Measurements from ENCODE around the gene TAS2R20.

TAS2R20 gene

DNA sequence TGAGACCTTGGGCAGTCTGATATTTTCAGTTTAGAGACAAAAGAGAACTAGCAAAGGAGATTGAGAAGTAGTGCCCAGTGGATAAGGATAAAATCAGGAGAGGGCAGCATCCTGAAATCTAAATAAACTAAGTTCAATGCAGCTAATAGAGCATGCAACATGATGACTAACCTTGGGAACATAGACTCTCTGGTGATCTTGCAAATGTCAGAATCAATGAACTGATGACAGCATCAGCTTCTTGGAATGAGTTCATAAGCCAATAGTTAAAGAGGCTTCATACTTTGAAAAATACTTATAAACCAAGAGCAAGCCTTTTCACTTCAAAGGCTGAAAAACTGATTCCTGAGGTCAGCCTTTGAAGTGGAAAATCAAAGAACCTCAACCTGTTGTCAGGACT is 16.1 kb upstream of the TAS2R20 start:
- DNase-seq (ENCODE audit: low read depth), result no peak
- no peaks in the 10 kb centered on the region for H3K9me3 ChIP-seq (ENCODE audit: control insufficient read depth, low read length)
- no peaks in the 10 kb centered on the region for H3K36me3 ChIP-seq (ENCODE audit: control insufficient read depth, insufficient read depth, low read length, severe bottlenecking)
- no peak overlapping the region for H3K9ac ChIP-seq (ENCODE audit: low read length)
- no peak overlapping the region for H3K4me3 ChIP-seq (ENCODE audit: low read length)
- H3K4me1 ChIP-seq (ENCODE audit: control insufficient read depth, insufficient read depth, low read length), result peaks cover 6% of the 10 kb centered on the region
- no peaks in the 10 kb centered on the region for H3K27me3 ChIP-seq (replicated peaks; ENCODE audit: control insufficient read depth, insufficient read depth, low read length)

DNA sequence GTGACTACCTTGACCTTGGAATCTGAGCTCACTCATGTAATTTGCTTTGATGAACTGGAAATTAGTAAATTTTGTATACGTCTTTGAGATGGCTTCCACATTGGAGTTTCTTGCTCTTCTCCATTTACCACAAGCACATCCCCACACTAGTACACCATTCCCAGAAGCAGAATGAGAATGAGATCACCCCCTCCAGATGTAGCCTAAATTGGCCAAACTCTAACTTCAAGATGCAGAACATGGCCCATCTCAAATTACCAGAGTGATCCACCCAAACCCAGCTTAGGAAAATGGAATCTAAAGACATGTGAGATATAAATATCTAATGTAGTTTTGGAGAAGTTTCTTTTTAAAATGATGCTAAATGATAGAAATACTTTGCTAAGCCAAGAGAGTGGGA is 9.5 kb upstream of the TAS2R20 start:
- H3K9me3 ChIP-seq (ENCODE audit: control insufficient read depth, low read length), result no peaks in the 10 kb centered on the region
- H3K9ac ChIP-seq (ENCODE audit: low read length), result no peak overlapping the region
- H3K36me3 ChIP-seq (ENCODE audit: control insufficient read depth, insufficient read depth, low read length, severe bottlenecking), result no peaks in the 10 kb centered on the region
- DNase-seq (ENCODE audit: low read depth), result no peak
- H3K4me3 ChIP-seq (ENCODE audit: low read length), result no peak overlapping the region
- H3K27me3 ChIP-seq (replicated peaks; ENCODE audit: control insufficient read depth, insufficient read depth, low read length), result no peaks in the 10 kb centered on the region
- H3K4me1 ChIP-seq (ENCODE audit: control insufficient read depth, insufficient read depth, low read length), result peaks cover 1% of the 10 kb centered on the region

DNA sequence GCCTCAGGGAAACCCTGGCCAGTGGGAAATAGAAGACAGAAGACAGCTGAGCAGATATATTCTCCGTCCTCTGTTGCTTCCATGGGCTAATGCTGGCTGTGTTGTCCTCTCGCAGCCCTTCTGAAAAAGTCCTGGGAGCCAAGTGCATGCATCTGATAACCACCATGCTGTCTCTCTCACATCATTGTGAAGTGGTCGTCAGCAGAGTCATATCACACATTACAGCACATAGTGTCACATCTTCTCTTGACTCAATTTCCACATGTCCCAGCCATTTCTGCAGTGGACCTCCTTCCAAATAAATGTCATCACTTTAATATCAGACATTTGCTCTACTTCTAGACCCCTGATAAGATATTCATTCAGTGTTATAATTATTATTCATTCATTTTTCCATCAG is 3.8 kb downstream of the TAS2R20 start:
- Histone ChIP-seq H3K9ac (ENCODE audit: low read length) (no peak overlapping the region), H3K27me3 (replicated peaks; ENCODE audit: control insufficient read depth, insufficient read depth, low read length) (no peaks in the 10 kb centered on the region), H3K9me3 (ENCODE audit: control insufficient read depth, low read length) (peaks cover 9% of the 10 kb centered on the region), H3K36me3 (ENCODE audit: control insufficient read depth, insufficient read depth, low read length, severe bottlenecking) (peaks cover 40% of the 10 kb centered on the region), H3K4me3 (ENCODE audit: low read length) (no peak overlapping the region), H3K4me1 (ENCODE audit: control insufficient read depth, insufficient read depth, low read length) (no peaks in the 10 kb centered on the region)
- no peak for DNase-seq (ENCODE audit: low read depth)

DNA sequence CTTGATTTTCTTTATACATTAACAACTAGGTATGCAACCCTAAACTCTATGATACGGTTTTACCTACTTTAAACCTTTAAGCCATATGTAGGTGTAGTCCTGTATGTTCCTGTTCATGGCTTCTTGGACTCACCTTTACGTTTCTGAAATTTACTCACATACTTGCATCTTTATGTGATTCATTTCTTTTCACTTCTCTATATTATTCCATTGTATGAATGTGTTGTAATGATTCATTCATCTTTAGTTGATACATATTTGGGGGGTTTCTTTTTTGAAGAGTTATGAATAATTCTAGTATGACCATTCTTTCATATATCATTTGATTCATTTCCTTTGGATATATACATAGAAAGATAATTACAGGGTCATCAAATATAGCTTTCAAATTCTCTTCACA is 9.0 kb downstream of the TAS2R20 start:
- Histone ChIP-seq H3K36me3 (ENCODE audit: control insufficient read depth, insufficient read depth, low read length, severe bottlenecking) (peaks cover 27% of the 10 kb centered on the region), H3K4me3 (ENCODE audit: low read length) (no peak overlapping the region), H3K27me3 (replicated peaks; ENCODE audit: control insufficient read depth, insufficient read depth, low read length) (no peaks in the 10 kb centered on the region), H3K9ac (ENCODE audit: low read length) (no peak overlapping the region), H3K9me3 (ENCODE audit: control insufficient read depth, low read length) (peaks cover 9% of the 10 kb centered on the region), H3K4me1 (ENCODE audit: control insufficient read depth, insufficient read depth, low read length) (no peaks in the 10 kb centered on the region)
- no peak for DNase-seq (ENCODE audit: low read depth)

- Histone ChIP-seq H3K27me3 (replicated peaks; ENCODE audit: control insufficient read depth, insufficient read depth, low read length) (no peaks in the 10 kb centered on the region), H3K9me3 (ENCODE audit: control insufficient read depth, low read length) (peaks cover 9% of the 10 kb centered on the region), H3K4me1 (ENCODE audit: control insufficient read depth, insufficient read depth, low read length) (no peaks in the 10 kb centered on the region), H3K4me3 (ENCODE audit: low read length) (no peak within 1 kb of the TSS), H3K36me3 (ENCODE audit: control insufficient read depth, insufficient read depth, low read length, severe bottlenecking) (peaks cover 10% of the 10 kb centered on the region), H3K9ac (ENCODE audit: low read length) (no peak within 1 kb of the TSS)
- no peak for DNase-seq (ENCODE audit: low read depth)
Observed at GRCh38 chr12:10986812-10987211, 11.3 kb downstream of the TAS2R20 start, which contains the start of gene TAS2R50. TSS of gene TAS2R50 (minus strand) at chr12:10986912. CDS start at chr12:10986860, 52 bp downstream.

- H3K36me3 ChIP-seq (ENCODE audit: control insufficient read depth, insufficient read depth, low read length, severe bottlenecking), result no peaks in the 10 kb centered on the region
- no peak overlapping the region for H3K4me3 ChIP-seq (ENCODE audit: low read length)
Observed at GRCh38 chr12:10982244-10982643, 15.9 kb downstream of the TAS2R20 start.

GRCh38 chr12:10974965-10975364 is 23.1 kb downstream of the TAS2R20 start:
- Histone ChIP-seq H3K36me3 (ENCODE audit: control insufficient read depth, insufficient read depth, low read length, severe bottlenecking) (no peaks in the 10 kb centered on the region), H3K27me3 (replicated peaks; ENCODE audit: control insufficient read depth, insufficient read depth, low read length) (no peaks in the 10 kb centered on the region), H3K4me1 (ENCODE audit: control insufficient read depth, insufficient read depth, low read length) (no peaks in the 10 kb centered on the region), H3K4me3 (ENCODE audit: low read length) (no peak overlapping the region), H3K9ac (ENCODE audit: low read length) (no peak overlapping the region), H3K9me3 (ENCODE audit: control insufficient read depth, low read length) (no peaks in the 10 kb centered on the region)
- DNase-seq (ENCODE audit: low read depth), result no peak

More at GRCh38 chr12:10982244-10982643, 15.9 kb downstream of the TAS2R20 start:
- DNase-seq (ENCODE audit: low read depth), result no peak
- H3K9me3 ChIP-seq (ENCODE audit: control insufficient read depth, low read length), result no peaks in the 10 kb centered on the region
- no peak overlapping the region for H3K9ac ChIP-seq (ENCODE audit: low read length)
- no peaks in the 10 kb centered on the region for H3K4me1 ChIP-seq (ENCODE audit: control insufficient read depth, insufficient read depth, low read length)
- H3K27me3 ChIP-seq (replicated peaks; ENCODE audit: control insufficient read depth, insufficient read depth, low read length), result no peaks in the 10 kb centered on the region

- Histone ChIP-seq H3K4me3 (ENCODE audit: low read length) (peak overlapping the region; percentile 51), H3K4me1 (ENCODE audit: control insufficient read depth, insufficient read depth, low read length) (peaks cover 19% of the 10 kb centered on the region), H3K9ac (ENCODE audit: low read length) (peak overlapping the region; percentile 46), H3K9me3 (ENCODE audit: control insufficient read depth, low read length) (no peaks in the 10 kb centered on the region), H3K36me3 (ENCODE audit: control insufficient read depth, insufficient read depth, low read length, severe bottlenecking) (no peaks in the 10 kb centered on the region), H3K27me3 (replicated peaks; ENCODE audit: control insufficient read depth, insufficient read depth, low read length) (no peaks in the 10 kb centered on the region)
- DNase-seq (ENCODE audit: low read depth), result peak; percentile 72
Observed at GRCh38 chr12:10968765-10969456, 29.2 kb downstream of the TAS2R20 start.

DNA sequence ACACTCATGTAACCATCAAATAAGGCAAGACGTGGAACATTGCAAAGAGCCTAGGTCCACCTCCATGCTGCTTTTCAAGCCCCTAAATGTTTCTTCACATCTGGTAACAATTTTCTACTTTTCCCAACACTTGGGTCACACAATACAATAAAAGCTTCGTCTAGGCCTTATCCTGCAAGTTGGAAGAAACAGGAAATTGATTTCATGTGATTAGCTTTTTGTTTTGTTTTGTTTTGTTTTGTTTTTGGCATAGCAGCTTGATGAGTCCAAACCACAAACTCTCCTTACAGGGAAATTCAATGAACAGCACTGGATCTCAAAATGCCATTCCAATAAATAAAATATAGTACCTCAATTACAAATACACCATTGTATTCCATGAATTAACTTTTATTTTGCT is 30.7 kb downstream of the TAS2R20 start:
- H3K36me3 ChIP-seq (ENCODE audit: control insufficient read depth, insufficient read depth, low read length, severe bottlenecking), result no peaks in the 10 kb centered on the region
- H3K9me3 ChIP-seq (ENCODE audit: control insufficient read depth, low read length), result no peaks in the 10 kb centered on the region
- no peaks in the 10 kb centered on the region for H3K27me3 ChIP-seq (replicated peaks; ENCODE audit: control insufficient read depth, insufficient read depth, low read length)
- H3K4me3 ChIP-seq (ENCODE audit: low read length), result no peak overlapping the region
- peaks cover 19% of the 10 kb centered on the region for H3K4me1 ChIP-seq (ENCODE audit: control insufficient read depth, insufficient read depth, low read length)
- no peak overlapping the region for H3K9ac ChIP-seq (ENCODE audit: low read length)
- peak; percentile 79 for DNase-seq (ENCODE audit: low read depth)

DNA sequence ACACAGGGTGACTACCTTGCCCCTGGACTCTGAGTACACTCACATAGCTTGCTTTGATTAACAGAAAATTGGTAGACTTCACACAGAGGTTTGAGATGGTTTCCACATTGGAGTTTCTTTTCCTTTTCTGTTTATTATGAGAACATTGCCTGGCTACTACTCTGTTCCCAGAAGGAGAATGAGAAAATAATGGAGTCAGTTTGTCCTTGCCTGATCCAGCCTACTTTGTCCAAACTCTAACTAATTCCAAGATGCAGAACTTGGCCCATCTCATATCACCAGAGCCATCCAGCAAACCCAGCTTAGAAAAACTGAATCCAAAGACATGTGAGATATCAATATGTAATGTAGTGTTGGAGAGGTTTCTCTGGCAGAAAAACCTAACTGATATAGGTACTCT is 31.8 kb downstream of the TAS2R20 start:
- Histone ChIP-seq H3K9ac (ENCODE audit: low read length) (no peak overlapping the region), H3K4me3 (ENCODE audit: low read length) (no peak overlapping the region), H3K27me3 (replicated peaks; ENCODE audit: control insufficient read depth, insufficient read depth, low read length) (no peaks in the 10 kb centered on the region), H3K9me3 (ENCODE audit: control insufficient read depth, low read length) (no peaks in the 10 kb centered on the region), H3K4me1 (ENCODE audit: control insufficient read depth, insufficient read depth, low read length) (peaks cover 19% of the 10 kb centered on the region), H3K36me3 (ENCODE audit: control insufficient read depth, insufficient read depth, low read length, severe bottlenecking) (no peaks in the 10 kb centered on the region)
- no peak for DNase-seq (ENCODE audit: low read depth)

GRCh38 chr12:10965476-10965875 is 32.6 kb downstream of the TAS2R20 start:
- peak; percentile 59 for DNase-seq (ENCODE audit: low read depth)
- Histone ChIP-seq H3K4me1 (ENCODE audit: control insufficient read depth, insufficient read depth, low read length) (peaks cover 19% of the 10 kb centered on the region), H3K9me3 (ENCODE audit: control insufficient read depth, low read length) (no peaks in the 10 kb centered on the region), H3K9ac (ENCODE audit: low read length) (no peak overlapping the region), H3K36me3 (ENCODE audit: control insufficient read depth, insufficient read depth, low read length, severe bottlenecking) (no peaks in the 10 kb centered on the region), H3K4me3 (ENCODE audit: low read length) (no peak overlapping the region), H3K27me3 (replicated peaks; ENCODE audit: control insufficient read depth, insufficient read depth, low read length) (no peaks in the 10 kb centered on the region)

- DNase-seq (ENCODE audit: low read depth), result no peak
- Histone ChIP-seq H3K4me1 (ENCODE audit: control insufficient read depth, insufficient read depth, low read length) (no peaks in the 10 kb centered on the region), H3K27me3 (replicated peaks; ENCODE audit: control insufficient read depth, insufficient read depth, low read length) (no peaks in the 10 kb centered on the region), H3K4me3 (ENCODE audit: low read length) (no peak overlapping the region), H3K36me3 (ENCODE audit: control insufficient read depth, insufficient read depth, low read length, severe bottlenecking) (no peaks in the 10 kb centered on the region), H3K9ac (ENCODE audit: low read length) (no peak overlapping the region), H3K9me3 (ENCODE audit: control insufficient read depth, low read length) (peaks cover 5% of the 10 kb centered on the region)
Observed at GRCh38 chr12:10960211-10960610, 37.9 kb downstream of the TAS2R20 start.

Measured in adipocyte (in vitro differentiated cells).